Measurements from ENCODE around the gene PIP4K2A.

Gene PIP4K2A

DNA sequence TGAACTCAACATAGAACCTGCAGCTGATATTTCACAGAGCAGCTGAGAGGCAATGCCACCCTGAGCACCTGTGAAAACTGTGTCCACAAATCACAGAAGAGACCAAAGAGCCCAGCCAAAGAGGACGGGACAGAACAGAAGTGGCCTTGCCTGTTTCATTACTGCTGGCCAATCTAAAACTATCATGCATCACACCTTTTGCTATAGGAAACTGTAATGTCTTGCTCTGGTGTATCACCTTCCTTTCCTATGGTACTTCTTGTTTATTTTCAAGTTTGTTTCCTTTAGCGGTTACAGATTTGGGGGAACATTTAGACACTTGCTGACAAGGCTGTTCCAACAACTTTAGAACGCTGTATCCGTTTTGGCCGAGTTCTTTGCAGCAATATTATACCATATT lies 80.3 kb downstream of the PIP4K2A start:
- DNase-seq, result no peak

DNA sequence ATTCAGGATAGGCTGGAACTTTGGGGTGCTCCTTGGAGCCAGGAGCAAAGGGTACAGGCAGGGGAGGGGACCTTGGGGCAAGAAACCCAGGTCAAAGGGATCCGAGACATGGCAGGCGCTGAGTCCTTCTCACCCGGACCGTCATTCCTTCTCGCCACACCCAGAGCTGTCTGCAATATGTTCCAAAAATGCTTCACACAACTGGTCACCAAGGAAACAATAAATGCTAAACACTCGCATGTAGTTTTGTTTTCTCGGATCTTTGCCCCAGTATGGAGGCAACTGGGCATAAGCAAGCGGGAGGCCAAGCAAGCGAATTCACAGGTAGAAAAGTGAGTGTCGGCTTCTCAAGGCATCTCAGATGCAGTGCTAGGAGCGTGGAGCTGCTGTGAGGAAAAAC lies 80.8 kb downstream of the PIP4K2A start:
- DNase-seq, result no peak

GRCh38 chr10:22633106-22633505 lies 81.3 kb downstream of the PIP4K2A start:
- no peak for DNase-seq

- DNase-seq, result no peak
Measured at GRCh38 chr10:22631646-22632278, 82.6 kb downstream of the PIP4K2A start.

- DNase-seq, result no peak
Measured at GRCh38 chr10:22631185-22631584, 83.2 kb downstream of the PIP4K2A start.

DNA sequence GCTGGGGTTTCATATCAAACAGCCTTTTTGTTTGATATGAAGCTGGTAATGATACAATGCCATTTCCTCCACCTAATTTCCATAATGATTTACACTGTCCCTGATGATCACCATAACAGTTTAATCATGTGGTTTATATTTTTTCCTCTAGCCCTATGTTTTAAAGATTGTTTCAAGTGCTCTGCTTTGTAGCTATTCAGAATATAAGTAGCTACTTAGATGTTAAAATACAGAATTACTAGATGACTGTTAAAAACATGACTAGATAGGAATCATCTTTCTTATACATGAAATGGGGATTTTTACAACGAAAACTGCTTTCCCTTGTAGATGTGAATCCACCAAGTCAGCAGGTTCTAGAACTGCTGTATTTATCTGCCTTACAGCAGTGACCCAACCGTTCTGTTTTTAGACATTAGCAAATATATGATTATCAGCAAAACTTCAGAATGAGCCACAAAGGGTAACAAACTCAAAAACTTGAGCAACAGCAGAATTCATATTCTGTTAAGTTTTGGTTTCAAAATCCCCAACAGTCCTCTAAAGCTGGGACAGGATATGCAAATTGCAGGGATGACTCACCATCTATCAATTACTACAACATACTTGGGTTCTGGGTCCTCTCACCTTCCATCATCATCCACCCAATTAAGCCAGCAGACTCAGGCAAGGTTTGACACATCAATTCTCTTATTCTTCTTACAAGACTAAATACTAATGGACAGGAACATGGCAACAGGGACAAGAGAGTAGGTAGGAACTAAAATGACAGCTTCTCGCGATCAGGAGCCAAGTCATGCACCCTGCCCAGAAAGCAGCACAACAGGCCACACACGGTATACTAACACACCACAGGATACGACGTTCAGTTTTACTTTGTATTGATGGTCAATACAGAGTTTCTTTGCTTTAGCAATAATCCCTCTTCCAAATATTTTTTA lies 83.9 kb downstream of the PIP4K2A start:
- no peak for DNase-seq

GRCh38 chr10:22629852-22630233 lies 84.5 kb downstream of the PIP4K2A start:
- DNase-seq, result no peak

GRCh38 chr10:22629126-22629525 lies 85.3 kb downstream of the PIP4K2A start:
- DNase-seq, result no peak

DNA sequence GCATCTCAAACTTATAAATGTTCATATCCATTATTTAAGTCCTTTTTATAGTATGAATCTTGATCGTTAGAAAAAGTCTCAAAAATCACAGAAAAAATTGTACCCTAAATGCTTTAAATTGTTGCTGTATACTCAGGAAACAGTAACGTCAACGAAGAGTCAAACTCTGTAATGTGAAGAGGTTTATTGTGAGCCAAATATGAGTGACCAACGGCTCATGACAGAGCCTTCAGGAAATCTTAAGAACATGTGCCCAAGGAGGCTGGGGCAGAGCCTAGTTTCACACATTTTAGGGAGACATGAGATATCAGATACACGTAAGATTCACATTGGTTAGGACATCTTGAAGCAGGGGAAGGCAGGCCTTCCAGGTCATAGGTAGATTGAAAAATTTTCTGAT lies 86.1 kb downstream of the PIP4K2A start:
- no peak for DNase-seq

GRCh38 chr10:22626784-22627183 lies 87.6 kb downstream of the PIP4K2A start:
- no peak for DNase-seq

DNA sequence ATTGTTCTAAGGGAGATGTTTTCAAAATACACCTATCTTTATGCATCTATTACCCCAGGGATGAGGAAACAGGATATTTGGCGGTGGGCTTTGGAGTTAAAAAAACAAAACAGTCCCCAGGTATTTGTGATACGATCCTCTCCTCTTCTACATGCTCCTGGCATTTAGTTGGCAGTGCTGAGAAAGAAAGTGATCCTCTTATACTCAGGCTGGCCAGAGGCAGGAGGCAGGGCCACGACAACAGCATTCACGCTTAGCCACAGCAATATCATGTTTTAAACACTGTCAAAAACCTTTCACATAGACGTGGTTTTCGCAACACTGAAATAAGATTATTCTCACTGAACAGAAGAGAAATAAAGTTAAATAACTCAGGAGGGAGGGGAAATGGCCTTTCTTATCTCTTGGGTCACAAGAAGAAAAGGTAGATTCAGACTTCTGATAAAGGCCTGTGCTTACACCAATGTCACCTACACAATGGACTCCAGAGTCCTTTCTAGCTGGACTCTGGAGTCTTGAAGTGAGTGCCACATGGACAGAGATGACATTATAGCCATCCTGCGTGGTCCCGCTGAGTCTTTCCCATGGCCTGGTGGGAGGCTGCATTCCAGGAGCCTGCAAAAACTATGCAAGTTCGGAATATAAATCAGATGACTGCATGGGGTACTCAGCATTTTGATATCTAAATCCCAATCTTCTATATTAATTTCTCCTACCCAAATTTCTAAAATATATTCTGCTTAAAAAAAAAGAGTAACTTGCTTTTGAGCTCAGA lies 88.7 kb downstream of the PIP4K2A start:
- no peak for DNase-seq

DNA sequence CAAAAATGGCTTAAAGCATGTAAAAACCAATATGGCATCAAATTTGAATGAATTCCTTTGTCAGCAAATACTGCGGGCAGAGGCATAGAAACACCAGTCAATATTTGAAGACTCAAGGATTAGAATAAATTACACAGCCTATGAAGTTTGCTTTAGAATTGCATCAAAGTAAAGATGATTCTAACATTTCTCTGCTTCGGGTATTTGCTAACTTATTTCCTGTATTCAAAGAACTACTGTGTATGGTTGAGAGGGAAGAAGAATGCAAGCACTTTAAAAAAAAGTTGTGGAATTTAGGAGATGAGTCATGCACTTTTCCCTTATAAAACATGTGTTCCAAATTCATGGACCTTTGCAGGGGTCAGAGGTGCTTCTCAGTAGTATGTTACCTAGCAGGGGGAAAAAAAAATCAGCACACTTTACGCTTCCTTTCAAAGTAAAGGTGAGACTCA lies 90.1 kb downstream of the PIP4K2A start:
- no peak for DNase-seq

- no peak for DNase-seq
Measured at GRCh38 chr10:22623633-22624253, 90.6 kb downstream of the PIP4K2A start.

DNA sequence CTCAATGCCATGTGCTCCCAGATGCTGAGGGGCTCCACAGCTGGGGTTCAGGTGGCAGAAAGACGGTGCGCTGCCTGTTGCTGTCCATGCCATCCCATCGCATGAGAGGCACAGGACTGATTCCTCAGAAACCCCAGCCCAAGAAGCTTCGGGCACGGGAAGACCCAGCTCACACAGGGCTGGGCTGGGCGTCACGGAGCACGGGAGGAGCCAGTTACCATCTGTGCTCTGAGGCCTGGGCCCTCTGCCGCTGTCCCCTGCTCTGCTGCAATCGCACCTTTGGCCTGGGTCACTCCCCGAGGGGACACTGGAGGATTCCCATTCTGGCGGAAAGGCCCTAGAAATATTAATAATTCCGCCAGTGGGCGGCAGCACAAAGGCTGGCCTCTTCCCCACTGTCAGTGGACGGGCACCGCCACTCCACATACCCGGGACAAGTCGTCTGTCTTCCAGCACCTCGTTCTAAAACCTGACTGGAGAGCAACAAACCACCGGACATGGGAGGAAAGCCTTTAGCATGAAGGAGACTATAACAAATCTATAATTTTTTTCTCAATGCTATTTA lies 92.1 kb downstream of the PIP4K2A start:
- no peak for DNase-seq

DNA sequence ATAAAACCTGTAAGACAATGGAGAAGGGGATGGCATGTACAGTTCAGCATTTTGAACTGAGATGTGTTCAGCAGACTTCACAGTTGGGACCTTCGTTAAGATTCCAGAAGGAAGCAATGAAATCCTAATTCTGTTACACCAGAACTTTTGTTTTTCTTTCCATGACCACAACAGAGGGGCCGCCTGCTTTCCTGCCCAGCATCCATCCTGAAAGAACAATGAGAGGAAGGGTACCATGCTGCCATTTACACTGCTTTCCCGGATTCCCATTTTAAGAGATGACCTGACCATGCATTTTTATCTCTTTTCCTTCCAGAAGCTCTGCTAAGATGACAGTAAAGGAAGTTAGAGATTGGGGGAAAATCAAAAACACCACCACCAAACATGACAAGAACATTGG lies 92.7 kb downstream of the PIP4K2A start:
- no peak for DNase-seq

GRCh38 chr10:22620929-22621328 lies 93.4 kb downstream of the PIP4K2A start:
- no peak for DNase-seq

DNA sequence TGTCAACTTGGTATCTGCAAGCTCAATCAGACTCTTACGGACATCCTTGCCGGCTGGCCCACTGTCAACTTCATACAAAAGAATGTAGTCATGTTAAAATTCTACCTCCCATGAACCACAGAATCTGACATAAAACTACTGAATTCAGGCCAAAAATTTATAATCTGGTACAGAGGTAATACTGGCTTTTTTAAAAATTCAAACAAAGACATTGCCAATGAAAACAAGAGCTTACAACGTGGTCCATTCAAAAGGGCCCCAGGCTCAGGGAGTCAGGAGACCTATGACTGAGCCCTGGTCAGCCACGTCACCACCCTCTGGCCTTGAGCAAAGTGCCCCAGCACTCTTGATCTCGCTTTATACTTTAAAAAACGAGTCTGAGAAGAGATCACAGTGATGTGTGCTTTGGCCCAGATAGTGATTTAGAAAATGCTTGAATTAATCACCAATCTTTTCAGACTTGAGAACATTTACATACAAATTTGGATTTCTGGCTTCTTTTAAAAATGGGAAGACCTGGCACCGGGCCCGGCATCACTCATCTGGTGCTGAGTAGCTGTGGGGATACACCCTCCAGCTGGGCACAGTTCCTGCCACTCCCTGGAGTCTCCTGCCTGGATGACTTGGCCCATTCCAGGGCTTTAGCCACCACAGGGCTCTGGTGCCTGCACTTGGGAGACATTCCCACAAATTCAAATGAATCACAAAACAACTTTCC lies 94.1 kb downstream of the PIP4K2A start:
- DNase-seq, result peak; percentile 83

DNA sequence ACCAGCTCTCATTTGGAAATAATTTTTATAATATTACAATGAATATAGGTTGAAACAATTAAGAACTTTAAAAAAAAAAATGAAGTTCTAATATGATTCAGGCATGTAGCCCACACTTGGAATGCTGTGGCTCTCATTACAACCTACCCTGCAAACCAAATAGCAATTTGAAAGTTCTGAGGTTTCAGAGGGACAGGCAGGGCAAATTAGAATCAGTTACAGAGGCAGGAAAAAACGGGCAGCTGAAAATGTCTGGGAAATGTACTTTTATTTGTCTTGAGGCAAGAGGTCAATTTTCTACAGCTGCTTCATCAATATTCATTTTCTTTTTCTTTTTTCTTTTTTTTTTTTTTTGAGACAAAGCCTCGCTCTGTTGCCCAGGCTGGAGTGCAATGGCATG lies 95.3 kb downstream of the PIP4K2A start:
- DNase-seq, result no peak

- DNase-seq, result no peak
Measured at GRCh38 chr10:22618078-22618785, 96.1 kb downstream of the PIP4K2A start.

DNA sequence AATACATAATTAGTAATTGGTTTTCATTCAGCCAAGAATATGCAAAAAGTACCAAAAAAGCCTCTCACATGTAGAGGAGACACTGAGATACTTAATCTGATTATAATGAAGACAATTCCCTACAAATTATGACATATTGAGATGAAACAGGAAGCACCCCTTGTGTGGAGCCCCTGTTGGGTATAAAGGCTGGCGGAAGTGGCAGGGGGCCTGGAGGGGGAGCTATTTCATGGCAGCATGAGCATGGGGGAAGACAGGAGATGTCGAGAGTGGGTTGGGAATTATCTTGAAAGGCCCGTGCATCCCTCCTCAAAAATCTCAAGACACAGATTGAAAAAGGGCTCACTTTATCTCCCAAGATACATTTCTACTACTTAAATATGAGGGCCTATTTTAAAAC lies 96.9 kb downstream of the PIP4K2A start:
- DNase-seq, result no peak

GRCh38 chr10:22617051-22617450 lies 97.3 kb downstream of the PIP4K2A start:
- no peak for DNase-seq
